HL-60 (cell line): ENCODE data around the gene CHD9.
"Not testable (repeated sequence)": the region's sequence is repeated elsewhere in the genome, so short reads cannot be mapped to it uniquely, and the experiment has no call there.

Experiments used
- DNase-seq, 2 experiments: peaks; one replicate each; pipeline ENCODE4 v3.0.0-alpha.2; 2010 to 2020; ENCODE audit warnings: low read depth in 1 of 2, low spot score in 1 of 2
- H3K27ac ChIP-seq: fragments of 250-450 bp; sonication (Bioruptor Pico); replicated peaks from 2 replicates; pipeline ENCODE4 v1.5.1; 2020; ENCODE audit warnings: mild to moderate bottlenecking, moderate library complexity
- H3K27me3 ChIP-seq: fragments of 250-450 bp; sonication (Bioruptor Pico); 2 replicates; pipeline ENCODE4 v1.5.1; 2021; ENCODE audit warnings: mild to moderate bottlenecking, moderate library complexity; ENCODE audit not compliant: insufficient read depth, poor library complexity, severe bottlenecking
- H3K4me3 ChIP-seq: replicated peaks from 2 replicates; pipeline ENCODE4 v1.5.1; 2011; ENCODE audit warnings: mild to moderate bottlenecking, control low read depth, low read length; ENCODE audit not compliant: insufficient read depth
- GABPA ChIP-seq: IDR thresholded peaks from 2 replicates; pipeline ENCODE4 v1.6.1; 2012; ENCODE audit warnings: low read depth
- POLR2AphosphoS5 ChIP-seq: IDR thresholded peaks from 2 replicates; pipeline ENCODE4 v1.6.1; 2012; ENCODE audit warnings: low read depth
- REST ChIP-seq: IDR thresholded peaks from 2 replicates; pipeline ENCODE4 v1.6.1; 2012; ENCODE audit warnings: low read depth; ENCODE audit not compliant: insufficient replicate concordance
- SPI1 ChIP-seq: IDR thresholded peaks from 2 replicates; pipeline ENCODE4 v1.6.1; 2012; ENCODE audit warnings: low read depth, mild to moderate bottlenecking, borderline replicate concordance
- TF ChIP-seq, protein P1 (sequence below): IDR thresholded peaks from one replicate; pipeline ENCODE4 v1.5.1; 2011; ENCODE audit warnings: low read length, control low read depth, inconsistent platforms; ENCODE audit not compliant: insufficient read depth

Gene CHD9

GRCh38 chr16:53043428-53043831 is 11.4 kb upstream of the CHD9 start:
- Histone ChIP-seq H3K27ac (no peak overlapping the region), H3K4me3 (no peak overlapping the region), H3K27me3 (no peaks in the 10 kb centered on the region)
- TF ChIP-seq, protein P1, sequence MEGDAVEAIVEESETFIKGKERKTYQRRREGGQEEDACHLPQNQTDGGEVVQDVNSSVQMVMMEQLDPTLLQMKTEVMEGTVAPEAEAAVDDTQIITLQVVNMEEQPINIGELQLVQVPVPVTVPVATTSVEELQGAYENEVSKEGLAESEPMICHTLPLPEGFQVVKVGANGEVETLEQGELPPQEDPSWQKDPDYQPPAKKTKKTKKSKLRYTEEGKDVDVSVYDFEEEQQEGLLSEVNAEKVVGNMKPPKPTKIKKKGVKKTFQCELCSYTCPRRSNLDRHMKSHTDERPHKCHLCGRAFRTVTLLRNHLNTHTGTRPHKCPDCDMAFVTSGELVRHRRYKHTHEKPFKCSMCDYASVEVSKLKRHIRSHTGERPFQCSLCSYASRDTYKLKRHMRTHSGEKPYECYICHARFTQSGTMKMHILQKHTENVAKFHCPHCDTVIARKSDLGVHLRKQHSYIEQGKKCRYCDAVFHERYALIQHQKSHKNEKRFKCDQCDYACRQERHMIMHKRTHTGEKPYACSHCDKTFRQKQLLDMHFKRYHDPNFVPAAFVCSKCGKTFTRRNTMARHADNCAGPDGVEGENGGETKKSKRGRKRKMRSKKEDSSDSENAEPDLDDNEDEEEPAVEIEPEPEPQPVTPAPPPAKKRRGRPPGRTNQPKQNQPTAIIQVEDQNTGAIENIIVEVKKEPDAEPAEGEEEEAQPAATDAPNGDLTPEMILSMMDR, result no peak
- no peak for TF ChIP-seq GABPA
- no peak for TF ChIP-seq SPI1
- TF ChIP-seq POLR2AphosphoS5, result no peak
- TF ChIP-seq REST, result no peak
- DNase-seq, result no peak

GRCh38 chr16:53043986-53044601 is 10.7 kb upstream of the CHD9 start:
- no peak overlapping the region for H3K27ac ChIP-seq
- no peak for DNase-seq
- H3K4me3 ChIP-seq, result no peak overlapping the region
- TF ChIP-seq POLR2AphosphoS5 (no peak), GABPA (no peak), SPI1 (no peak), REST (no peak)
- no peaks in the 10 kb centered on the region for H3K27me3 ChIP-seq

- H3K27me3 ChIP-seq, result no peaks in the 10 kb centered on the region
- no peak overlapping the region for H3K4me3 ChIP-seq
- no peak overlapping the region for H3K27ac ChIP-seq
- TF ChIP-seq SPI1, result no peak
- TF ChIP-seq POLR2AphosphoS5, result no peak
- TF ChIP-seq, protein P1, result no peak
- no peak for TF ChIP-seq REST
- TF ChIP-seq GABPA, result no peak
- no peak for DNase-seq
Observed at GRCh38 chr16:53045341-53046220, 9.2 kb upstream of the CHD9 start.

DNA sequence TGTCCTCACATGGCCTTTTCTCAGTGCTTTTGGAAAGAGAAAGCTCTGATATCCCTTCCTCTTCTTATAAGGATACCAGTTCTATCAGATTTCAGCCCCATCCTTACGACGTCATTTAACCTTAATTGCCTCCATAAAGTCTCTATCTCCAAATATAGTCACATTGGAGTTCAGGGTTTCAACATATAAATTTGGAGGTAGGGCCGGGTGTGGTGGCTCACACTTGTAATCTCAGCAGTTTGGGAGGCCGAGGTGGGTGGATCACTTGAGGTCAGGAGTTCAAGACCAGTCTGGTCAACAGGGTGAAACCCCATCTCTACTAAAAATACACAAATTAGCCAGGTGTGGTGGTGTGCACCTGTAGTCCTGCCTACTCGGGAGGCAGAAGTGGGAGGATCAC is 7.3 kb upstream of the CHD9 start:
- not testable (repeated sequence) for H3K27me3 ChIP-seq, H3K4me3 ChIP-seq, DNase-seq, H3K27ac ChIP-seq
